ENCODE measurements around the gene KRTAP2-3.

Gene KRTAP2-3

GRCh38 chr17:41026715-41027471 is 33.0 kb downstream of the KRTAP2-3 start, which contains the start of gene KRTAP1-5:
Gene KRTAP1-5, minus strand, starts transcription at chr17:41027208. Its CDS starts 53 bp downstream, at chr17:41027155.
- no peak for DNase-seq

GRCh38 chr17:41024697-41025096 is 35.2 kb downstream of the KRTAP2-3 start:
- DNase-seq, result no peak

- no peak for DNase-seq
Observed at GRCh38 chr17:41020336-41020735, 39.6 kb downstream of the KRTAP2-3 start.

- no peak for DNase-seq
Observed at GRCh38 chr17:41019415-41019814, 40.5 kb downstream of the KRTAP2-3 start.

GRCh38 chr17:41018541-41018940 is 41.4 kb downstream of the KRTAP2-3 start:
- no peak for DNase-seq

- DNase-seq, result no peak
Observed at GRCh38 chr17:41016578-41017215, 43.2 kb downstream of the KRTAP2-3 start.

- DNase-seq, result no peak
Observed at GRCh38 chr17:41015454-41015853, 44.5 kb downstream of the KRTAP2-3 start.

GRCh38 chr17:41013606-41014005 is 46.3 kb downstream of the KRTAP2-3 start:
- DNase-seq, result no peak

- DNase-seq, result no peak
Observed at GRCh38 chr17:41013181-41013580, 46.7 kb downstream of the KRTAP2-3 start.

- no peak for DNase-seq
Observed at GRCh38 chr17:41012326-41013120, 47.4 kb downstream of the KRTAP2-3 start.

GRCh38 chr17:41010441-41010840 is 49.5 kb downstream of the KRTAP2-3 start:
- DNase-seq, result no peak

- no peak for DNase-seq
Observed at GRCh38 chr17:41009936-41010335, 50.0 kb downstream of the KRTAP2-3 start.

GRCh38 chr17:41009301-41009760 is 50.6 kb downstream of the KRTAP2-3 start:
- DNase-seq, result no peak

Data from NCI-H1930 (cell line).